GM12878 (cell line): ENCODE data around the gene NEK7. TPM values are rescaled to one million over a fixed set of nuclear protein-coding genes. Genes with fewer than 3 reads are reported as not detected.

Experiments
- ATAC-seq: fragments of 200-7000 bp; cut with Tn5 transposase; 3 replicates; pipeline ENCODE4 v1.9.1; 2020; ENCODE audit warnings: mild to moderate bottlenecking, moderate library complexity
- BruUV-seq: library from RNA; stranded (reverse); fragments of 400-500 nt; replicated peaks from 2 replicates; lab custom pipeline; 2021; lab: Mats Ljungman, UMichigan
- CTCF ChIA-PET: fragments of 300-600 bp; sonication (Branson Sonifier 250); formaldehyde crosslinking; extraction: SDS; loops from one replicate; lab custom pipeline; 2021; ENCODE audit warnings: inconsistent platforms; lab: Yijun Ruan, JAX
- POLR2A ChIA-PET: fragments of 350-600 bp; formaldehyde crosslinking; extraction: SDS; loops from one replicate; lab custom pipeline; 2021; ENCODE audit warnings: inconsistent platforms; lab: Charles Lee
- RAD21 ChIA-PET: fragments of 300-600 bp; sonication (Branson Sonifier 250); formaldehyde crosslinking; loops from one replicate; lab custom pipeline; 2023; ENCODE audit warnings: antibody characterized with exemption; ENCODE audit not compliant: unreplicated experiment; lab: Charles Lee
- SMC1A ChIA-PET: fragments of 300-600 bp; sonication (Branson Sonifier 250); formaldehyde crosslinking; loops from one replicate; lab custom pipeline; 2023; ENCODE audit not compliant: unreplicated experiment, uncharacterized antibody; lab: Charles Lee
- DNase-seq: peaks from one replicate; pipeline ENCODE4 v3.0.0-alpha.2; 2011; ENCODE audit warnings: low read depth, low spot score
- FAIRE-seq: peaks from 3 replicates; lab custom pipeline; 2011; peaks lifted over from hg19 to GRCh38; lab: Jason Lieb, UNC
- H2AFZ ChIP-seq: 2 replicates; pipeline ENCODE4 v1.6.0; 2011; ENCODE audit warnings: low read depth, low read length, control low read depth; ENCODE audit not compliant: control insufficient read depth
- H3K27ac ChIP-seq: 2 replicates; pipeline ENCODE4 v1.5.1; 2011; ENCODE audit warnings: control low read depth; ENCODE audit not compliant: control insufficient read depth, insufficient read depth
- H3K27me3 ChIP-seq, 2 experiments: replicated peaks in 1 of 2; 2 replicates each; pipeline versions ENCODE4 v1.6.0 to v1.6.1; 2011; ENCODE audit warnings: low read length in 1 of 2; ENCODE audit not compliant: control insufficient read depth in 2 of 2, insufficient read depth in 2 of 2
- H3K36me3 ChIP-seq, 2 experiments: 2 replicates each; pipeline ENCODE4 v1.5.1; 2011; ENCODE audit warnings: low read length in 1 of 2; ENCODE audit not compliant: control insufficient read depth in 2 of 2, insufficient read depth in 2 of 2
- H3K4me1 ChIP-seq: 2 replicates; pipeline ENCODE4 v1.6.1; 2011; ENCODE audit warnings: mild to moderate bottlenecking, low read length, moderate library complexity, mixed read lengths; ENCODE audit not compliant: control insufficient read depth, insufficient read depth
- H3K4me2 ChIP-seq: 2 replicates; pipeline ENCODE4 v1.6.0; 2011; ENCODE audit warnings: control low read depth; ENCODE audit not compliant: control insufficient read depth, insufficient read depth
- H3K4me3 ChIP-seq: fragments of 200-600 bp; sonication (generic); 2 replicates; pipeline ENCODE4 v1.5.1; 2016
- H3K79me2 ChIP-seq: 2 replicates; pipeline ENCODE4 v1.6.0; 2011; ENCODE audit warnings: low read length; ENCODE audit not compliant: control insufficient read depth, insufficient read depth
- H3K9ac ChIP-seq: 2 replicates; pipeline ENCODE4 v1.8.0; 2011; ENCODE audit warnings: low read length, control low read depth, mixed read lengths; ENCODE audit not compliant: control insufficient read depth, insufficient read depth
- H3K9me3 ChIP-seq: replicated peaks from 3 replicates; pipeline ENCODE4 v1.5.1; 2011; ENCODE audit warnings: mild to moderate bottlenecking, low read length; ENCODE audit not compliant: control insufficient read depth, insufficient read depth
- H4K20me1 ChIP-seq: 2 replicates; pipeline ENCODE4 v1.6.0; 2011; ENCODE audit not compliant: control insufficient read depth, insufficient read depth
- DPF2 ChIP-seq: fragments of 450-650 bp; IDR thresholded peaks from 2 replicates; pipeline ENCODE4 v1.6.1; 2017; ENCODE audit warnings: mild to moderate bottlenecking
- KAT2A ChIP-seq: conservative IDR thresholded peaks from 2 replicates; pipeline ENCODE4 v1.6.1; 2011; ENCODE audit warnings: low read depth, low read length; ENCODE audit not compliant: control insufficient read depth
- MLLT1 ChIP-seq: fragments of 450-650 bp; IDR thresholded peaks from 2 replicates; pipeline ENCODE4 v1.6.1; 2016; ENCODE audit warnings: mild to moderate bottlenecking
- MTA2 ChIP-seq: fragments of 450-650 bp; IDR thresholded peaks from 2 replicates; pipeline ENCODE4 v1.6.1; 2016; ENCODE audit warnings: low read depth, mild to moderate bottlenecking, moderate library complexity
- NFXL1 ChIP-seq: fragments of 450-650 bp; IDR thresholded peaks from 2 replicates; pipeline ENCODE4 v1.6.1; 2017; ENCODE audit warnings: antibody characterized with exemption, mild to moderate bottlenecking, borderline replicate concordance
- SIN3A ChIP-seq: IDR thresholded peaks from 2 replicates; pipeline ENCODE4 v1.6.1; 2012; ENCODE audit warnings: low read depth, low read length, improper control_type of control experiment
- SMAD1 ChIP-seq: fragments of 450-650 bp; IDR thresholded peaks from 2 replicates; pipeline ENCODE4 v1.6.1; 2018; ENCODE audit warnings: mild to moderate bottlenecking, low read depth; ENCODE audit not compliant: partially characterized antibody
- SRF ChIP-seq, 2 experiments: IDR thresholded peaks; 2 replicates each; pipeline ENCODE4 v1.6.1; 2011; ENCODE audit warnings: low read depth in 2 of 2, low read length in 2 of 2, mild to moderate bottlenecking in 1 of 2, moderate library complexity in 1 of 2
- STAT3 ChIP-seq: IDR thresholded peaks from 2 replicates; pipeline ENCODE4 v1.6.1; 2011; ENCODE audit warnings: low read depth, low read length, improper control_type of control experiment
- ZBTB40 ChIP-seq: fragments of 450-650 bp; IDR thresholded peaks from 2 replicates; pipeline ENCODE4 v1.6.1; 2016; ENCODE audit warnings: mild to moderate bottlenecking, moderate library complexity, borderline replicate concordance
- WGBS: methylation state at CpG from one replicate; pipeline ENCODE4 v1.1.6; 2016; ENCODE audit warnings: low lambda C conversion rate; ENCODE audit not compliant: insufficient replicate concordance, insufficient coverage; ENCODE audit errors: missing lambda C conversion rate; 5-methylcytosine and 5-hydroxymethylcytosine counted together
- in situ Hi-C: fragments of 300-500 bp; cut with MboI; formaldehyde crosslinking; loops from 9 replicates; pipeline ENCODE4 v1.14.3; 2018; ENCODE audit warnings: mixed read lengths
- intact Hi-C: fragments of 100-400 bp; cut with micrococcal nuclease; formaldehyde crosslinking; loops from one replicate; pipeline ENCODE4 v1.14.2; 2022; ENCODE audit not compliant: unreplicated experiment
- polyA plus RNA-seq, 11 experiments: library from polyadenylated mRNA; depleted of rRNA in 4 of 11; unstranded in 6 of 11; stranded (reverse) in 5 of 11; fragments of >200 nt; fragmentation: Nextera tagmentation in 4 of 11; fragmentation: Illumina TruSeq in 1 of 11; extraction: Ambion mirVana in 4 of 11; extraction: Trizol in 1 of 11; gene quantifications; 1 replicate in 1 of 11; 2 replicates in 10 of 11; pipeline versions ENCODE4 v1.2.1 to v1.2.3, GENCODE V29; 2011 to 2016; ENCODE audit warnings: inconsistent platforms in 2 of 11, missing spikeins in 2 of 11, low read depth in 1 of 11
- total RNA-seq, 4 experiments: library from RNA; depleted of rRNA in 3 of 4; stranded (reverse); fragments of >200 nt in 3 of 4; fragmentation: Illumina TruSeq in 1 of 4; extraction: Trizol in 1 of 4; gene quantifications; 2 replicates each; pipeline versions ENCODE4 v1.2.1 to v1.2.3, GENCODE V29; 2013 to 2021

NEK7 gene
- total and polyA plus RNA-seq, 10 of the 15 experiments (the other 5 are each of a cell fraction or from before 2014, with no cell fraction given) = 9.4 to 77.7 (median 24.0) TPM

GRCh38 chr1:198177546-198177945 is 20.7 kb downstream of the NEK7 start:
- Histone ChIP-seq H3K27me3 (no peaks in the 10 kb centered on the region), H3K79me2 (peaks cover 65% of the 10 kb centered on the region), H2AFZ (no peak overlapping the region), H3K9me3 (no peaks in the 10 kb centered on the region; the same call in 2 of the 3 replicates)
- POLR2A ChIA-PET = no interaction called here
- ATAC-seq = no peak
- CTCF ChIA-PET = interaction anchor here (1.0 to 3.0 kb wide), 3 partner anchors 12 to 24 kb away, joined by 3 to 9 read pairs (median 4); no protein-coding TSS in a partner anchor
- SMC1A ChIA-PET = interaction anchor here (1.3 to 6.3 kb wide), 4 partner anchors 8 to 76 kb away, joined by 4 to 36 read pairs (median 13); no protein-coding TSS in a partner anchor
- BruUV-seq = no TSS peak
- TF ChIP-seq NFXL1 (no peak), MTA2 (no peak), SRF (IDR thresholded peaks at IDR 0.05; ENCODE audit: low read depth in 2 of 2, low read length in 2 of 2) (no peak), KAT2A (no peak)
- TF ChIP-seq, all 136 proteins: peak for 0
- DNase-seq (no peak), FAIRE-seq (no peak)
- Histone ChIP-seq H4K20me1 (no peaks in the 10 kb centered on the region), H3K4me2 (peak overlapping the region; percentile 20; the same call in 1 of the 2 replicates), H3K27ac (no peak overlapping the region), H3K4me1 (peaks cover 22% of the 10 kb centered on the region), H3K4me3 (no peak overlapping the region), H3K9ac (no peak overlapping the region), H3K36me3 (no peaks in the 10 kb centered on the region)
- WGBS = 63% methylated on average over 2 of the region's 2 CpGs
- RAD21 ChIA-PET = interaction anchor here (1.1 to 1.2 kb wide), 2 partner anchors 10 to 19 kb away, joined by 3 read pairs; no protein-coding TSS in a partner anchor
- in situ Hi-C loops = no loop called here
- intact Hi-C loops = no loop called here

GRCh38 chr1:198178615-198179014 is 21.8 kb downstream of the NEK7 start:
- ChIA-PET CTCF (interaction anchor here (0.8 to 3.0 kb wide), 2 partner anchors 13 to 16 kb away, joined by 4 to 9 read pairs; no protein-coding TSS in a partner anchor), POLR2A (no interaction called here), RAD21 (interaction anchor here (0.8 to 1.5 kb wide), 3 partner anchors 11 to 18 kb away, joined by 3 to 5 read pairs (median 3); no protein-coding TSS in a partner anchor), SMC1A (interaction anchor here (0.7 to 6.3 kb wide), 4 partner anchors 9 to 169 kb away, joined by 3 to 36 read pairs (median 5); no protein-coding TSS in a partner anchor)
- peaks cover 22% of the 10 kb centered on the region for H3K4me1 ChIP-seq
- H3K27me3 ChIP-seq = no peaks in the 10 kb centered on the region
- no peak for TF ChIP-seq SIN3A
- no peak for TF ChIP-seq DPF2
- TF ChIP-seq SRF (IDR thresholded peaks at IDR 0.05; ENCODE audit: low read depth in 2 of 2, low read length in 2 of 2) = no peak
- no peak for TF ChIP-seq STAT3
- no peak for TF ChIP-seq SMAD1
- no peak for TF ChIP-seq MLLT1
- TF ChIP-seq ZBTB40 = no peak
- 96% methylated on average over 1 of the region's 1 CpG for WGBS
- no peaks in the 10 kb centered on the region for H3K36me3 ChIP-seq
- in situ Hi-C loops = no loop called here
- no peak overlapping the region for H3K27ac ChIP-seq
- no peak overlapping the region for H3K4me3 ChIP-seq
- DNase-seq = no peak
- H3K9me3 ChIP-seq = no peaks in the 10 kb centered on the region; the same call in 1 of the 3 replicates
- BruUV-seq = no TSS peak
- FAIRE-seq = no peak
- no peak for ATAC-seq
- H3K79me2 ChIP-seq = peaks cover 65% of the 10 kb centered on the region
- H2AFZ ChIP-seq = no peak overlapping the region
- H3K4me2 ChIP-seq = no peak overlapping the region
- no peaks in the 10 kb centered on the region for H4K20me1 ChIP-seq
- H3K9ac ChIP-seq = no peak overlapping the region
- intact Hi-C loops = no loop called here
